ENCODE results near the gene PTRHD1.
A peak's percentile ranks its signal among the peaks of the same experiment; 100 is the strongest.

Gene PTRHD1

DNA sequence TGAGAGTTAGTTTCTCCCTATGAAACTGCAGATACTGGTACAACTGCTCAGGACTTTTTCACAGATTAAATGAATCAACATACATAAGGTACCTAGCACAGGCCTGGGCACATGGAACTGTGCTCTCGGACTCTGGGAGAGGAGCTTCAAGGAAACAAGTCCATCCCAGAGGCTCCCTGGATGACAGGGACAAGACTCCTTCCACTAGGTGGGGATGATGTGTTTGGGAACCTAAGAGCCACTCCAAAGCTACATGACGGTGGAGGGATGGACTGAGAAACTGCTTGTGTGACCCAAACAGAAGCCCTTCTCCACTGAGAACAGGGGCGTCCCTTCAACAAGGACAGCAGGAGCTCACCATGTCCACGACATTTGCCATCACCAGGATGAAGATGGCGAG lies 37.2 kb upstream of the PTRHD1 start:
- no peak for DNase-seq (ENCODE audit: low read depth)

GRCh38 chr2:24828238-24828996 lies 35.2 kb upstream of the PTRHD1 start:
- no peak for DNase-seq (ENCODE audit: low read depth)

DNA sequence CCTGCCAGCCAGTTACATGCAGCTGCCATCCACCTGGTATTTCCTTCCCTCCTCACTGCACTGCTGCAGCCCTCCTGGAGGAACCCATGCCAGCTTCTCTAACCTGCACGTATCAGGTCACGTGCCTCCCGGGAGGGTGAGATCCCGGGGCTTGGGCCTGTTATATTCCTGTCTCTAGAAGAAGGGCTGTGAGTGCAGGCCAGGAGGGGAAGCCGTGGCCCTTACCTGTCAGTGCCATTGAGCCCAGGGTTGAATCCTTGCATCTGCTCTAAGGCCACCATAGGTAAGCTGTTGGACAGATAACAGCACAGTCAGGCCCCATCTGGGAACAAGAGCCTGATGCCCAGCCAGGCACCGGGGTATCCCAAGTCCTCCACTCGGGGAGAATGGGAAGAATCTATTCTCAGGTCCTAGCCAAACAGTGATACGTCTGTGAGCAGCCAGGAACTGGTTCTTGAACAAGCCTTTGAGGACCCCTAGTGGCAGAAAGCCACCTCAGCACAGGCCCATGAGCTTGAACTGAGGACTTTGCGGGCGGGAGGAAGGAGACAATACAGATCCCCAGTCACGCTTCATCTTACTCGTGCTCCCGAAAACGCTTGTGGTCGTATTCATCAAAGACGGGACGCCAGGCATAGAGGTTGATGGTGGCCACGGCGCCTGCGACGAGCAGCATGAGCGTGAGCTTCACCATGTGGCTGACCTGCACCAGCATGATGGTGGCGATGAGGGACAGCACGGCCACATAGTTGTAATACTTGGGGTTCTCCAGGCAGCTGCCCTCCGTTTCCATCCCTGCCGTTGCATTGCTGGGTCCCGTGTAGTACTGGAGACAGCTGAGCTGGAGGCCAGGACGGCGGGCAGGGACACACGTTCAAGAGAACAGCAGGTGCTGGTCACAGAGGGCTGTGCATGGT lies 34.4 kb upstream of the PTRHD1 start:
- DNase-seq (ENCODE audit: low read depth), result peak; percentile 47

GRCh38 chr2:24826773-24827145 lies 33.6 kb upstream of the PTRHD1 start:
- DNase-seq (ENCODE audit: low read depth), result no peak

GRCh38 chr2:24825883-24826772 lies 32.9 kb upstream of the PTRHD1 start:
- no peak for DNase-seq (ENCODE audit: low read depth)

DNA sequence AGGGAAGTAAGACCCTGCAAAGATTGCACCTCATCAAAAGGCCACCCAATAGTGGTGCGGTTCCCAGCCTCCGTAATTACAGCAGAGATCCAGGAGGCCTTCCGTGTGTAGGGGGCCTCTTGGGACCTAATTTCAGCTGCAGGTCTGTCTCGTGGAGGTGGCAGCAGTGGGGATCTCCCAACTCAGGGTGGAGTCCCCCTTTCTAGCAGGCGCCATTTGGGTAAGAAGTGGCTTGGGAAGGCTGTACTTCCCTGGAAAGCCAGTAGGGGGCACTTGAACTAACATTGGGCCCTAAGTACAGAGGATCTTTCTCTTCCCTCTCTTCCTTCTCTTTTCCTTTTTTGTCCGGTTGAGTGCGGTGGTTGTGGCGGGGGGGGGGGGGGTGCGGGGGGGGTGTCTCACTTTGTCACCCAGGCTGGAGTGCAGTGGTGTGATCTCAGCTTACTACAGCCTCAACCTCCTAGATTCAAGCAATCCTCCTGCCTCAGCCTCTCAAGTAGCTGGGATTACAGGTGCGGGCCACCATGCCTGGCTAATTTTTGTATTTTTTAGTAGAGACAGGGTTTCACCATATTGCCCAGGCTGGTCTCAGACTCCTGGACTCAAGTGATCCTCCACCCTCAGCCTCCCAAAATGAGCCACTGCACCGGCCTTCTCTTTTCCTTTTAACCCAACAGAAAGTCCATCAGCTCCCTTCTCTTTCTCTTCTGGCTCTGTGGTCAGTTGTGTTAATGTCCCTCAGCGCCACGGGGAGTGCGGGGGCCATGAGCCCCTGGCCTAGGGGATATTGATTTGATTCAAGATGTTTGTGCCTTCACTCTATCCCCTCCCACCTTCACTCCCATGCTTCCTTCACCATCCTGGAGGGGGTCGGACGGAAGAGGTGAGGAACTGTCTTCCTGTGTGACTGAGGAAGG lies 32.0 kb upstream of the PTRHD1 start:
- no peak for DNase-seq (ENCODE audit: low read depth)

DNA sequence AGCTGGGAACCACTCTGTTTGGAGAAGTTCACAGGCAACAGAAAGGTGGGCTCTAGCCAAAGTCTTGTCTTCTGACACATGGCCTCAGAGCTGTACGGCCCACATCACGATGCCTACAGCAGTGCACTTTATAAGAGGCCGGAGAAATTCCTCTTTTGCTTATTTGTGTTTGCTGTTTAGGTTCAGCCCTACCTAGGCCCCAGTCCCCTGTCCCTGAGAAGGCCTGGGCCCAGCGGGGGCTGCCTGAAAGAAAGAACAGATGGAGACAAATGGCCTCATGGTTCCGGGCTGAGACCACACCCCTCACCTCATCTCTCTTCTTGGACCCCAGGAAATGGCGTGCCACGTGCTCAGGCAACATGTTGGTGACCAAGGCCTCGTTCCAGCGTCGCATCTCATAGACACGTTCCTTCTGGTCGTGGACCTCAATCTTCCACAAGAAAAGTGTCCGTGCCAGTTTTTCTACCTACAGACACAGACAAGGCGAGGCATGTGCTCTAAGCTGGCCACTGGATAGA lies 30.9 kb upstream of the PTRHD1 start:
- DNase-seq (ENCODE audit: low read depth), result no peak

DNA sequence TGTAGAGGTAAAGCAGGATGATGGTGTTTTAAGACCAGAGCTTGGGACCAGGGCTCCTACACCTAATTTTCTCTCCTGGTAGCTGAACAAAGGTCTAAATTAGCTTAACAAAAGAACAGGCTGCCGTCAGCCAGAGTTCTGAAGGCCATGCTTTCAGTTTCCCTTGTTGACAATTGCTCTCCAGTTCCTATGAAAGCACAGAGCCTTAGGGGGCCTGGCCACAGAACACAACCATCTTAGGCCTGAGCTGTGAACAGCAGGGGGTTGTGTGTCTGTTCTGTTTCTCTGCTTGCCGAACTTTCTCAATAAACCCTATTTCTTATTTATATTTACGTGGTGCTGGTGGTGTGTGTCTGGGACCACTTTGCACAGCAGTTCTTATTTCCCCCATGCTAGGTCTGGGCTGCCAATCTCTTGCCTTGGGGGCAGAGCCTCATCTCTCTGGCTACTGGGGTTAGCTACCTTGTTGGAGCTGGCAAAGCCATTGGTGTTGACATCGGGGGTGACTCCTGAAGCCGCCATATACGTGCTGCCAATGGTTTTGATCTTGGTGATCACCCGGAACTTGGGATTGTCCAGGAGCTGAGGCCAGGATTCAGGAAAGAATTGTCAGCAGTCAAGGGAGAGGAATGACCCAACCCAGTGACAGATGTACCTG lies 29.0 kb upstream of the PTRHD1 start:
- DNase-seq (ENCODE audit: low read depth), result no peak

DNA sequence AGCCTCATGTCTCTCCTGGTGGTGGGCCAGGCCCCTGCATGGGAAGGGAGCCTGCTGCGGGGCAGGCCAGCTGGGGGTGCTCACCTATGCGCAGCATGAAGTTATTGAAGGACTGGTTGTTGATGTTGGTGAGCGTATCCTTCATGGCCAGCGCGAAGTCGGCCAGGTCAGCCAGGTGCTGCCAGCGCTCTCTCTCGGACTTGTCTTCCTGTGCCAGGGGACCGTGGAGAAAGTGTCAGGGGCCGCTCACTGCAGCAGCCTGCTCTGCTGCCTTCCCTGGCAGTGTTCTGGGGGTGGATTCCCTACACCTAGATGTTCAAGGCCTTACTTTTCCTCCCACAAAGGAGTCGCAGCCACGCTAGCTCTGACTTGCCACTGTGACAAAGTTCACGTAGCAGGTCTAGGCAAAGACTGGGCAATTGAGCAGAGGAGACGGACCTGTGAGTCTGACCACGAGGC lies 28.3 kb upstream of the PTRHD1 start:
- DNase-seq (ENCODE audit: low read depth), result no peak

DNA sequence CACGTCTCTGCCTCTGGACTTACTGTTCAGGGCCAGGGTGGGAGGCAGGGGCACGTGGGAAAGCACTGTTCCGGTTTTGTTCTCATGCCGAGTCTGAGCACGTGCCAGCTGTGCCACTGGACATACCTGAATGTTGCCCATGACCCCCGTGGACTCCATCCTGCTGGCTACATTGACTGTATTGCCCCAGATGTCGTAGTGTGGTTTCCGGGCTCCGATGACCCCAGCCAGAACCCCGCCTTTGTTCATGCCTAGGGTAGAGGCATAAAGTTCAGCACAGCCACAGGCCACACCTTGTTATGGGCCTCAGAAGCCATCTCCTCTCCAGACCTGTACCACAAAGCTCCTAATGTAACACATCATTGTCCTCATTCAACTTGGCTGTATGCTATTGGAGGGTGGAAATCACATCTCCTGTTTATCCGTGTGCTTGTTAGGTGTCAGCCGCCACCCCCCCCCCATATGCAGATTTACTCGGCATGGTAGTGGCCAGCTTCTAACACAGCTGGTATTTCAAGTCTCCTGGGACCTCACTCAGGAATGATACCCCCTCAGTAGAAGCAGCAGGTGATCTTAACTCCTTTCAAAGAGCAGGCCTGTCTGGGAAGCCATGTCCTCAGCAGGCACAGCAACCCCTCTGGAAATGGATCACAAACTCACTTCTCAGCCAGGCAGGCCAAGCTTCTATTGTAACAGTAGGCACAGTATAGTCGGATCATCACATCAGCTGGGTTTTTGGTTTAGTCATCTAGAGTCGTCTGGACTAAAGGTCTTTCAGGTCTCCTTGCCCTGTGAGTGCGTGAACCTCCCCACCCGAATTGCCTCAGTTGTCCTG lies 27.6 kb upstream of the PTRHD1 start:
- DNase-seq (ENCODE audit: low read depth), result no peak

DNA sequence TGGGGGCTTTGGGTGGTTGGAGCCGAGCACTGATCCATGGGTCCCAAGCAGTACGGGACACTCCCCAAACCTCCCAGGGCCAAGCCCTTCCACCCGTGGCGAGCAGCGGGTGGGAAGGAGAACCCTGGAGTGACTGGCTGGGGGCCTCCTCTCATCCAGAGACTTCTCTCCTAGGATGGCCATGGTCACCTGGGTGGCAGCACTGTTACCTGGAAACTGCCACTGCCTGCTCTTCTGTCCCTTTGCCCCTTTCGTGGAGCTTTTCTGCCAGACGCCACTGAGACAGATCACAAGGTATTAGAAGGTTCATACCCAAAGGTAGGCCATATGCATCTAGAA lies 27.0 kb upstream of the PTRHD1 start:
- no peak for DNase-seq (ENCODE audit: low read depth)

- DNase-seq (ENCODE audit: low read depth), result no peak
These were observed 26.4 kb upstream of the PTRHD1 start for GRCh38 chr2:24819442-24820174.

GRCh38 chr2:24818721-24819167 lies 25.6 kb upstream of the PTRHD1 start:
- no peak for DNase-seq (ENCODE audit: low read depth)

- DNase-seq (ENCODE audit: low read depth), result no peak
These were observed 23.7 kb upstream of the PTRHD1 start for GRCh38 chr2:24816884-24817283.

GRCh38 chr2:24816404-24816803 lies 23.2 kb upstream of the PTRHD1 start:
- no peak for DNase-seq (ENCODE audit: low read depth)

DNA sequence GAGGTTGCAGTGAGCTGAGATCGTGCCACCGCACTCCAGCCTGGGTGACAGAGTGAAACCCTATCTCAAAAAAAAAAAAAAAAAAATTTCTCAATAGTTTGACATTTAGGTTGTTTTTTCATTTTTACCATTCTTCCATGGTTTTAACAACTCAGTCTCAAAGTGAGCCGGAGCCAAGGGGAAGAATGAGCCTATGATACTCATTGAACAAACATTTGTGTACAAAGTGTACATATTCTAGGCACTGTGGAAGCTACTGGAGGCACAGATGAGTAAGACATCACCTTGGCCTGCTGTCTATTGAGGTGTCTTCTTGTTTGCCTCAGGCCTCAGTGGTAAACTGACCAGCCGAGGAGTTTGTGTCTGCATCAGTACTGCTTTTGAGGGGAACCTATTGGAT lies 22.0 kb upstream of the PTRHD1 start:
- DNase-seq (ENCODE audit: low read depth), result no peak

DNA sequence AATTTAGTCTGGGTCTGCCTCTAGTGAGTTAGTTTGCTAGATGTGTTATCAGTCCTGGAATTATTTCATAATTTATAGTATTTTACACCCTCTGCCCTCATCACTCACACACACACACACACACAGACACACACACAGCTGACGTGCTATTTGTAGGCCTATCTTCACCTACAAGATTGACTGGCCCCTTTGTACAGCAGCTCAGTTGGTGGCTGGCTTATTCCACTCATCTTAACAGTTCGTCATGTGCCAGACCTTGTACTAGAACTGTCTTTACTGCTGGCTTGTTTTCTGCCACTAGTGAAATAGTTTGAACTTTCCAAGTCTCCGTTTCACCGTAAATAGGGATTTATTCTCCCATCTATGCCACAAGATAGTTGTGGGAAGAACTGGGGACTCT lies 21.3 kb upstream of the PTRHD1 start:
- DNase-seq (ENCODE audit: low read depth), result no peak

DNA sequence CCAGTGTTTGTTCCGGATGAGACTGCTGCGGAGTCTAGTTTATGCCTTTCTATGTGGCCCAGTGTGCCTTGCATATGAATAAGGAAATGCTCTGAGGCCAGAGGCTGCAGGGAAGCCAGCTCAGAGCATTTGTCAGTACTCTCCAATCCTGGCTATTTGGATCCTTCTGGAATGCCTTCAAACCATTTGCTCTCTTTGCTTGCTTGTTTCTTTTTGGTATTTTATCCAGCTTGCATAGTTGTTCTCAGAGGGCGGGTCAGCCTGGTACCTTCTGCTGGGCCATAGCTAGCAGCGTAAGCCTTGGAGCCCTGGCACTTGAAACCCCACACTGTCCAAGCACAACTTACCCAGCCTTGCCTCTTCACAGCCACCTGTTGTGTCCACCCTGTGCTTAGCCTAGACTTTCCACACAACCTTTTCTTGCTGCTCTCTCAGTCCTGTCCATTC lies 20.5 kb upstream of the PTRHD1 start:
- no peak for DNase-seq (ENCODE audit: low read depth)
